Measurements from ENCODE around the gene LDB2.

The LDB2 gene

DNA sequence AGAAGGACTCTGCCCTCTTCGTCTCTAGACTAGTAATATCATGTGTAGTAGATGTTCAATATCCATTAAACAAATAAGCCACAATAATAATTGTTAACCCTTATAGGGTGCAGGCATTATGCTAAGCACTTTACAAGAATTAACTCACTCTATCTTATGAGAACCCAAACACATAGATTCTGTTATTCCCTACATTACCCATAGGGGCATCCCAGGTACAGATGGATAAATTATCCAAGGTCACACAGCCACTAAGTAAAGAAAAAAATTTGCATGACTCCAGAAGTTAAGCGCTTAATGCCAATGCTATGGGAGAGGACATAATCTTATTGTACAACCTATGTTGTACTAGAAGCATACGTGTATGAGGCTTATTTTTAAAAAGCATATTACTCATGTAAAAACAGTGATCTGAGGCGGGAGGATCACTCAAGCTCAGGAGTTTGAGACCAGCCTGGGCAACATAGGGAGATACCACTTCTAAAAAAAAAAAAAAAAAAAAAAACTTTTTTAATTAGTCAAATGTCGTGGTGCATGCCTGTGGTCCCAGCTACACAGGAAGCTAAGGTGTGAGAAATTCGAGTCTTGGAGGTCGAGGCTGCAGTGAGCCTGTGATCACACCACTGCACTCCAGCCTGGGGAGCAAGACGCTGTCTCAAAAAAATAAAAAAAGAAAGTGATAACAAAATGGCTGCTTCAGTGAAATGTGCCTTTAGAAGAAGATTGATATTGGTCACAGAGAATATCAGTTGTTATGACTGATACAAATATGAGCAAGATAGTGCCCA, 13.6 kb downstream of the LDB2 start:
- DNase-seq, result no peak

DNA sequence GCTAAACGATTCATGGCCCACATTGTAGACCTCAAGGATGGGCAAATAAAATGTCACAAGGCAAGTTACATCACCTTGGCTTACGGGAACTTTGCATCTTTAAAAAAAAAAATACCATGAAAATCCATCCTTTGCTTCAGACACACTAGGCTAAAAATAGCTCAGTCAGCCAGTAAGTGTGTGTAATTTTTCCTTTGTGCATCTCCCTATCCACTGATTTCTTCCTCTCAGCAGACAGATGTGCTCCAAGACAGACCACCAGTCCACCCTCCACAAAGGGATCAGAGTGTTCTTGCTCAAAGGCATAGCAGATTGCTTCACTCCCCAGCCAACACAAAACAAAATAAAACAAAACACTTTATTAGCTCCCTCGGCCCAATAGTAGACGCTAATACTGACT, 14.6 kb downstream of the LDB2 start:
- no peak for DNase-seq

DNA sequence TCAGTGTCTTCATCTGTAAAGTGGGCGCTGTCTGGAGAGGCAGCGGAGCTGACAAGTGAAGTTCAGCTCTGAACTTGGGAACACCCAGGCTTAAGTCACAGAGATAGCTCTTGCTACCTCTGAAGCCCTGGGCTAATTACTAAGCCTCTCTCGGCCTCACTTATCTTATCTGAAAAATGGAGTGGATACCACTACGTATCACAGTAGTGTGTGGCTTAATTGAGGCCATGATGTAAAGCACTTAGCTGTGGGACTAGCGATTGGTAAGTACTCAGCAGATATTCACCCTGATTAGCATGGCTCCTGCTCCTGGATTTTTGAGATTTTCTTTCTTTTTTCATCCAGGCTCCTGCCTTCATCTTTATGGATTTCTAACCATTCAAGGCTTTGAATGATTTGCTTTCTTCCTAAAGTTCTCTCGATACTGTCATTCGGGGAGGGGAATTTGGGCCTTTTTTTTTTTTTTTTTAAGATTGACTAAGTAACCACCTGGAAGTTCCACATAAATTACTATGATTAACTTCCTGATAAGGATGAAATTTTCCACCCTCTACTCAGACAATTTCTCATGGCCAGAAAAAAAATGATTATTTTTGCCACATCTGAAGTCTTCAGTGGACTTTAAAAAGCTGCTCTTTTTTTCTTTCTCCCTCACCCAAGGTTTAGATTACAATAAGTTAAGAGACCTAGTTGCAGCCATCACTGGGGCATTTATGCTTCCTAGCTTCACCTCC, 17.1 kb downstream of the LDB2 start:
- no peak for DNase-seq

DNA sequence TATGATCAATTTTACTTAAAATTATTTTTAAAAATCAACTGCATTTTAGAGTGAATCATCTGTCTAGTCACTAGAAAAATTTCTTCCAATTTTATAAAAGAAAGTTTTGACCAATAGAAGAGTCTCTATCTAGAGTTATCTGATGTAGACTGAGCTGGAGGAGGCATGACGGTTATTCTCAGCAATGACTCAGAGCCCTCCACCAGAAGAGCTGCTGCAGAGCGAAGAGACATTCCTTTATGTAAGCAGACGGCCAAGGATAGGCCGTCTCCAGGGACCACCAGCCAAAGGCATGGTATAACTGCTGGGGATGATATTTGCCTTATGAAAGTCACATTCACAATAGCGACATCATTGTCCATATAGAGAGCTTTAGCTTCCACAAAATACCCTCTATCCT, 23.0 kb downstream of the LDB2 start:
- no peak for DNase-seq

DNA sequence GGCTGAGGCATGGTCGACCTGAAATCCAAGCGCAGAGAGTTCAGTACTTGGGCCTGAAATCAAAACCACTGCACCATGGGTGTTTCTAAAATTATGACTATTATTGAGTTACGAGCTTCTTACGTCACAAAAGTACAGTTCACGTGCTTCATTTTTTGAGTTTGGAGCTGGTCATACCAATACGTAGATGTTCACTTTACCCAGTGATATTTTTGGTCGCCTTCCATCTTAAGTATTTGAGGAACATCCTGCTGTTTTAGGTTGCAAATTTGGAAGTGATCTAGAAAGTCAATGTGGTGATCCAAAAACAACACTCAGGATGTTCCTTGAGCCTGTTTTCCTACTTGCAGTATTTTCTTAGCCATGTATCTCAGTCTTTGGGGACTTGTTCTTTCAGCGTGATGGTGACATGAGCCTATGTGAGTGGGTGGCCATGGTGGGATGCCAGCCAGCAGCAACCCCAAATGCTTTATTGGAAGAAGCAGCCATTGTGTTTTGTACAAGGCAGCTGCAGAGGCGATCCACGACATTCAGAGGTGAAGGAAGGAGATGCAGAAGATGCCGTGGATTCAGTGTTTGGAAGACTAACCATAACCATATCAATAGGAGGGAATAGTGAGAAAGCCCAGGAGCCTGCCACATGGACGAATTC, 28.7 kb downstream of the LDB2 start:
- no peak for DNase-seq

DNA sequence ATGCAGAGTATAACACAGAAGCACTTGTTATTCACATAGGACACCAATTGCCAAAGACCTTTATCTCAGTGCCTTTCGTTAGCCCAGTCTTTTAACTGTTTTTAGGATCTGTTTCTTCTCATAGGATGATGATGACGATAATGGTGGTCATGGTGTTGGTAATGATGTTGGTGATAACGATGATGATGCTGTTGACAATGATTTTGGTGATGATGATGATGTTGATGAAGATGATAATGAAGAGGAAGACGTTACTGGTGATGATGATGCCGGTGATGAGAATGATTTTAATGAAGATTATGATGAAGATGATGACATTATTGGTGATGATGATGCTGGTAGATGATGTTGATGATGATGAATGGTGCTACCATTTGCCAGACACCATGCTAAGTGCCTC, 29.8 kb downstream of the LDB2 start:
- DNase-seq, result no peak

DNA sequence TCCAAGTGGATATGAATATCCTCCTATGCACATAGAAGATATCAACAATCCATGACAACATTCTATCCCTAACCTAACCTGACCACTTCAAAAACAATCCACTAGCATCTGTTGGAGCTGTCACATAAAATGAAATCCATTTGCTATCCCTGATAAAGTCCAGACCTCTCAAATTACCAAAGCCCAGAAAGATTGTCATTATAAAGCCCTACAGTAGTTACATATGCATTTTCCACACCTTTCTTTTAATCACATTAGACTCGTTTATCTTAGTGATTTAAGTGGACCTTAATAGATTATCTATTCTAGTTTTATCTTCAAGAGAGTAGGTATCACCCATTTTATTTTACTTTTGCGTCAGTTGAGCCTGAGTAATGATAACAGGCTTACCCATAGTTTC, 30.6 kb downstream of the LDB2 start:
- DNase-seq, result no peak

DNA sequence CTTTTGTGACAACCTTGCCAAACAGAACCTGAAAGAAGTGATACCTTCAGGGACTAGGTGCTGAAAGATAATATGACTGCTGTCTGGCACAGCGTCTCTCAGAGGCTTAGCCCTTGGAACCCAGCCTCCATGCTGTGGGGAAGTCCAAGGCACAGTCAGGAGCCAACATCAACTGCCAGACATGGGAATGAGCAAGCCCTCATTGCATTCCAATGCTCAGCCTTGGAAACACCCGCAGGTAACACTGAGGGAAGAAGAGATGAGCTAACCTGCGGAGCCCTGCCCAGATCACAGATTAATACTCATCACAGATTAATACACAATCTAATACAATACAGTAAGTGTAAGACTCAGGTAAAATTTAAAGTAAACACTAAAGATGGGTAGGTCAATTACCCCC, 31.5 kb downstream of the LDB2 start:
- no peak for DNase-seq

DNA sequence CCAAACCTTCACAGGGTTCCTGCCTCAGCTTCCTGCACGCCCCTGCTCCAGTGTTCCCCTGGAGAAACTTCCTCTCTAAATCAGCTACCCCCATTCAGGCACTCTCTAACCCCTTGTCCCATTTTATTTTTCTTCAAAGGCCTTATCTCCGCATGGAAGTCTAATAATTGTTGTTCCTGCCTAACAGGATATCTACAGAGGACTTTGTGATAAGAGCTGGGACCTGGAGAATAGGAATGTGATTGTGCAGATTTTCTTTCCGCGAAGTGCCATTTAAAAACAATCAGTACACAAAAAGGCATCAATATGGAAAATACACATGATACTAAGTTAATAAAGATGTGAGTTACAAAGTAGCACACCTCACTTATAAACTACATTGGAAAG, 32.6 kb downstream of the LDB2 start:
- no peak for DNase-seq

DNA sequence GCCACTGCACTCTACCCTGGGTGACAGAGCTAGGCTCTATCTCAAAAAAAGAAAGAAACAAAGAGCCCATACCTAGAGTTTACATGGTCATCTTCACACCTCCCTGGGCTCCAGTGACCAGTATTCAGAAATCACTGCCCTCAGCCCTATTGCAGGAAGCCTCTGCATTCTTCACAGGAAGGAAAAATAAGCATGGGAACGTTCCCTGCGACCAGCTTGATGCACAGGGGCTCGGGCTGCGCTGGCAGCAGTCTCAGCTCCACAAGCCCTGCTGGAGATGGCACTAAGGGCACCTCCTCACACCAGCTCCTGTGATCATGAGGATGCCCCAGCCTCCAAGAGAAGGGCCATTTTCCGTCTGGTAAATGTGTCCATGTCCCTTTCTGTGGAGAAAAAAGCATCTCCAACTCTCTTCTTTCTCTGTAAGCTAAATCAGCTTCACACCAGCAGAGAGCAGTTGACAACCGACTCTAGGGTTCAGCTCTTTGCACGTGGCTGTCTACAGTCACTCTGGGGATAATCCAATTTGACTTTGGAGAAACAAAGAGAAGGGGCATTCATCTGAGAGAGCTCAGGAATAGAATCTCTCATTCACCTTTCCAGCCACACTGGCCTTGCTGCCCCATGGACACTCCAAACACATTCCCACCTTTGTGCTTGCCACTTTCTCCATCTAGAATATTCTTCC, 33.1 kb downstream of the LDB2 start:
- DNase-seq, result no peak

DNA sequence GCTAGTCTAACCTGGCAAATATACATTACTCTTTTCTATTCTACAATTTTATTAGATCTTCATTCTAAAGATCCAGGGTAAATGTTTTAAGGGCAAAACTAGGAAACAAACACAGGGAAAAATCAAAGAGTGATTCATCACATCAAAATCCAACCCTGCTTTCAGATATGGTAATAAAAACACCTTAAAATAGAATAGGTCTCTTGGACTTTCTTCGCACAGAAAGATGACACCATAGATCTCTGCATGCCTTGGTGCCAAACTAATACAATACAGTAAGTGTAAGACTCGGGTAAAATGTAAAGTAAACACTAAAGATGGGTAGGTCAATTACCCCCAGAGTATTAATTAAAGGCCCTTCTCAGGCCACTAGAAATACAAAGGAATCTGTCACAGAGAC, 34.2 kb downstream of the LDB2 start:
- no peak for DNase-seq

DNA sequence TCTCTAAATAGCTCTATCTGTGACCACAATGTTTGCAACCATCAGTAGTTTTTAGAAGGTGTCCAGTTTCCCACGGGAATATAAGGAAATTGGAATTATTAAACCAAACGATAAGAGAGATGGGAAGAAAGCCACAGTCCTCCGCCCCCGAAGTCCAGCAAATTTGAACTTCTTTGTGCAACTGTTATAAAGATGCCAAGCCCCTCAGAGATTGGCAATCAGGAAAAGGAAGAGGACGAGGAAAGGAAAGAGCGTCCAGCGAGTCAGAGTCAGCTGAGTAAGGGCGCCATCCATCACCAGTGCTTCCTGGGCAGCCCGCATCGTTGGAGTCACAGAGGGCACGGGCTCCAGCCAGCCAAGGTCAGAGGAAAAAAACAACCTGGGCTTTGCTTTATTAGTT, 35.7 kb downstream of the LDB2 start:
- no peak for DNase-seq

DNA sequence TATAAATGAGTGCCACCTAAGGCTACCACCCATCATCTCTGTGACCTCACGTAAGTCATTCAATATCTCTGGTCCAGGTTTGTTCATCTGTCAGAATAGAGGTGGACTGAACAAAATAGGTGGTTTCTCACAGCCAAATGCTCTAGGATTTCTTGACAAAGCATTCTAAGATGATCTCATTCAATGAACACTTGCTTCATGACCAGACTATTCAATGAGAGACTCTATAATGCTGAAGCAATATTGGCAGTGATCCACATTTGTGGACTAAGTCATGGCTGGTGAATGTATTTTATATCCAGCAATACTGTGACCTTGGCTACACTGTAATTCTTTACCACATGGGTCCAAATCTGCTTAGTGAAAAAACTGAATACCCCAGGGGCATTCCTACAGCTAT, 37.9 kb downstream of the LDB2 start:
- DNase-seq, result no peak

DNA sequence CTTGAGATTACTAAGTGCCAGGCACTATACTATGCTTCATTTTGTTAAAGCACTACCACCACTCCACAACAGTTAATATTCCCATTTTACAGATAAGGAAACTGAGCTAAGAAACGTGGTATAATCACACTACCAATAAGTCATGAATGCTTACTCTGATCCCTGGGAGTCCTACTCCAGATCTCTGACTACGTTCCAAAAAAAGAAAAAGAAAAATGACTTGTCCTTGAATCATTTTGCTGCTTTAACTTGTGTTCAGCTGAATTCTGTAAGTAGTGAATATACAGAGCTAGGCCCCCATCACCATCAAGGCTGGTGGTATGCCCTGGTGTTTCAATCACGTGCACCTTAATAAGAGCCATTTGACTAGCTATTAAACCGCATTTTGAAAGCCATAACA, 39.4 kb downstream of the LDB2 start:
- DNase-seq, result no peak

DNA sequence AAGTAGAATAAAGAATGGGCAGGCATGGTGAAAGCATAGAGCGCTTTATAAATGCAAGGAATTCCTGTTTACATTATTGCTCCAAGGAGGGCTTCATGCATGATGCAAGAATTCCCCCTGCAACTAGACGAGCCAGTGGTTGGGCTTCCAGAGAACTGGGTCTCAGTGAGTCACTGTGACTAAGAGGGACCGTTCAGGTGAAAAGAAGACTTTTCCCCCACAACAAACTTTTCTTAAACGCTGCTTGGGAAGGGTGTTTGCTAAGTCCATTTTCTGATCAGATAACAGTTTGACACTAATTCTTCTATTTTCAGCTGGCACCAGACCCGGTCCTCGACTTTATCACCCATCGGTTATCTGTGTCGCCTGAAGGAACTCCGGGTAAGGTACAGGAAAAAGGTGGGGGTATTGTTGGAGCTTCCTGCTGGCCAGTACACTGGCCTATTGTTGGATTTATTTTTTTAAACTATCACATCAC, 40.1 kb downstream of the LDB2 start:
- DNase-seq, result no peak

DNA sequence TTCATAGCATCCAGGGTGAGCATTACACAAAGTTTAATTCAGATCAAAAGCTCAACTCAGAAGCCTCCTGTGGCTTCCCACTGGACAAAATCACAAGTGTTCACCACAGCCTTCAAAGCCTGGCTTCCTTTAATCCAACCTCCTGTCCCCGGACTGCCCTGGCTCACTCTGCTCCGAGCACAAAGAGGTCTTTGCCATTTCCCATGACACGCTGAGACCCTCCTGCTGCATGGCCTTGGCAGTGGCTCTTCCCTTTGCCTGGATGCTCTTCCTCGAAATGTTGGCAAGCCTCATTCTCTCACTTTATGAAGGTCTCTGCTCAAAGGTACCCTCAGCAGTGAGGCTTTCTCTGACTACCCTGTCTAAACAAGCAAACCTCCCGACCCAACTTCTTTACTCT, 41.0 kb downstream of the LDB2 start:
- no peak for DNase-seq

DNA sequence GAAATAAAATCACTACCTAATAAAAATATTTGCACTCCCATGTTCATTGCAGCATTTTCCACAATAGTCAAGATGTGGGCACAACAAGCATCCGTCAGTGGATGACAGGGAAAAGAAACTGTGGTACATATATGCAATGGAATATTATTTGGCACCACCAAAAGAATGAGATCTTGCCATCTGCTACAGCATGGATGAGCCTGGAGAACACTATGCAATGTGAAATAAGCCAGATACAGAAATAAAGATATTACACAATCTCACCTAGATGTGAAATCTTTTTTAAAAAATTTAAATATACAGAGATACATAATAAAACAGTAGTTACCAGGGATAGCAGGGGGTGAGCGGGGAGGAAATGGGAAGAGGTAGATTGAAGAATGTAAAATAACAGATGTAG, 44.8 kb downstream of the LDB2 start:
- no peak for DNase-seq

DNA sequence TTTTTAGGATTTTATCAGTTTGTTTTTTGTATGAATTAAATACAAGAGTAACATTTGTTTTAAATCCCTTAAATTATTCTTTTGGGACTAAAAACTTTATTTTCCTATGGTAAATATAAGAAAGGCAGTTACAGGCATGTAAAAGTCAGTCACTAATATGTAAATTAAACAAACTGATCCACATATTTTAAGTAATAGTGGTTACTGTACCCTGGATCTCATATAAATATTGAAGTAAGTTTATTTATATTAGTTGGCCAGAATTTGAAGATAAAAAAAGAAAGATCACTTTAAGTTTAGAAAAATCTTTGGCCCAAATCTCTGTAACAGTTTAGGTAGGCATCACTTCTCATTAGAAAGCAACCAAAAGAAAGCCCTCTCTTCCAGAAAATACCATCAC, 45.8 kb downstream of the LDB2 start:
- no peak for DNase-seq

DNA sequence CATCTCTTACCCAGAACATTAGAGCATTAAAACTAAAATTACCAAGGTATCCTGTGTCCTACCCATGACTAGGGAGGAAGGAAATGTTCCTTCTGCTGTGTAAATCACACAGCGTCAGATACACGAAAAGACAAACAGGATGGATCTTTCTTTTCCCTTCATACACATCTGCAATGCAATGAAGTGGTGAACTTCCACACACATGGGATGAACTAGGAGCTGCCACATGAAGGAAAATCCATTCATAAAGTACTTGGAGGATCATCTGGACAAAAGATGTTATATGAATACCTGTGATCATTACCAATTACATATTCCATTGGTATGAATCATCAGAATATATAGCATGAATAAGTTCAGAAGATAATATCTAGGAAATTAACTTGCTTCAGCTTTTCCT, 46.2 kb downstream of the LDB2 start:
- no peak for DNase-seq

DNA sequence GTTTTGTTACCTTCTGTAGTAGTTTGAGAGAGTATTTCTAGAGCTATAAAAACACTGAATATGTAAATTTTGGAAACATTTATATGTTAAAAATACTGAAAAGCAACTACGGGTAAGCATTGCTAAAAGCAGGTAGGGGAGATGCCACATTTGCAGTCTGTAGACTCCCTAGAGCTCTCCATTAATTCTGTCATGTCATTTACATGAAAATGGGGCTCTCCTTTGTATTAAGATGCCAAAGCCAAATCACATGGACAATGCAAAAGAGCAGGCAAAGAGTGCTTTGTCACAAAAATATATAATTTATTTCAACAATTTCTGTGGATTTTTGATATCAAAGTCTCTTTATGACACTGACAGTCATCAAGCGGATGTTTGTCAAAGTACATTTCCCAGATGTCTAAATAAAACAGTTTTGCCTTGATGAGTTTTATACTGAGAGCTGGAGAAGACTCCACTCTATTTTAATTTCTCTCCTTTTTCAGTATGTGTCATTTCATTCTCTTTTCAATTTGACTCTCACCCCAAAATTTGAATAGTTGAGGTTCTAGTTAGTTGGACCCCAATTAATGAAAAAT, 51.8 kb downstream of the LDB2 start:
- DNase-seq, result no peak

DNA sequence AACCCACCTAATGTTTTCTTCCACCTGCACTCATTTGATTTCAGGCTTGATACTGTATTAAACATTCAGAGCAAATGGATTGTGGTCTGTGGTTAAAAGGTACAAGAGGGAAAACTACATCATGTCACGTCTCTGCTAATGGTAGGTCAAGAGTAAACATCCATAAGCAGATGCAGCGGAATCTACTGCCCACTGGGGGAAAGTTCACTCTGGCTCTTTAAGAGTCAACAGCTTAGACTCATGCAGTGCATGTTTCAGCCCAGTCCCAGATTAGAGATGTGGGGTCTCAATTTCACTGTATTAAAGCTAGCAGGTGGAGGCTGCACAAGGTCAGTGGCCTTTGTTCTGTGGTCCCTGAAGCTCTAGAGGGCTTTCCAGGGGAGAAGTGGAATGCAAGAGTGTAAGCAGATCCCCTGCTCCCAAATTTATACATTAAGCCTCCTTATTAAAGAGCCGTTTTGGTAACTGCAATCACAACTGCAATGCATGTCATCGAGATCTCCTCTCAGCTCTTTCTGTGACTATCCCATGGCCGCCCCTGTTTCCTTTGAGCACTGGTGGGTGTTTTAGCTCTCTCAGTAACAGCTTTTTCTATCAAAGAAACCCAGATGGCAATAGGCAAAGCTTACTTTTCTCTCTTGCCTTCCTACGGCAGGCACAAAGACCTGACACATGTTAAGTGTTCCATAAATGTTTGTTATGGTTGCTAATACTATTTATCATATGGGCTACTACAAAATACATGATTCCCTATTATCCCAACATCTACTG, 53.4 kb downstream of the LDB2 start:
- DNase-seq, result no peak

DNA sequence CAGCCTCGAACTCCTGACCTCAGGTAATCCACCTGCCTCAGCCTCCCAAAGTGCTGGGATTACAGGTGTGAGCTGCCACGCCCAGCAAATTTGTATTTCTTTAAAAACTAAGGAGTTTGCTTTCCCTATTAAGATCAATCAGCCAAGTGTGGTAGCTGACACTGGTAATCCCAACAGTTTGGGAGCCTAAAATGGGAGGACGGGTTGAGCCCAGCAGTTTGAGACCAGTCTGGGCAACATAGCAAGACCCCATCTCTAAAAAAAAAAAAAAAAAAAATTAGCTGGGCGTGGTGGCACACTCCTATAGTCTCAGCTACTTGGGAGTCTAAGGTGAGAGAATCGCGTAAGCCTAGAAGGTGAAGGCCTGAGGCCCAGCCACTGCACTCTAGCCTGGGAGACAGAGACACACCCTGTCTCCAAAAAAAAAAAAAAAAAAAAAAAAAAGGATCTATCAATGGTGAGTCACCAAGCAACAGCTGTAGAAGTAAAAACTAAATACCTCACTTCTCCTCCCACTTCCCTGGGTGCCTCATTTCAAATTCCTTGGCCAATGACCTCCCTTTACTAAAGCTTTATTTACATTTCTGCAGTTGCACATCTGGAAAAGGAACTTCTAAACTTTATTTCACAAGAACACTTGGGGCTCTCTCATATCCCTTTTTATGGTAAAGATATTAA, 54.5 kb downstream of the LDB2 start:
- no peak for DNase-seq
